ENCODE data around the gene B4GALNT4.
"Not testable (repeated sequence)": the region's sequence is repeated elsewhere in the genome, so short reads cannot be mapped to it uniquely, and the experiment has no call there.

B4GALNT4 gene

GRCh38 chr11:336659-337198, 32.6 kb upstream of the B4GALNT4 start:
- no peak for DNase-seq

- DNase-seq = no peak
Measured at GRCh38 chr11:337711-338110, 31.6 kb upstream of the B4GALNT4 start.

GRCh38 chr11:339963-340362, 29.3 kb upstream of the B4GALNT4 start:
- DNase-seq = no peak

- DNase-seq = no peak
Measured at GRCh38 chr11:340539-341512, 28.5 kb upstream of the B4GALNT4 start.

GRCh38 chr11:342328-342727, 27.0 kb upstream of the B4GALNT4 start:
- no peak for DNase-seq

GRCh38 chr11:344836-345578, 24.3 kb upstream of the B4GALNT4 start:
- no peak for DNase-seq

GRCh38 chr11:346529-346928, 22.8 kb upstream of the B4GALNT4 start:
- no peak for DNase-seq

GRCh38 chr11:349270-349954, 19.9 kb upstream of the B4GALNT4 start:
- DNase-seq = not testable (repeated sequence)

- not testable (repeated sequence) for DNase-seq
Measured at GRCh38 chr11:350033-350722, 19.1 kb upstream of the B4GALNT4 start.

- DNase-seq = no peak
Measured at GRCh38 chr11:350723-351255, 18.5 kb upstream of the B4GALNT4 start.

- DNase-seq = no peak
Measured at GRCh38 chr11:351411-351810, 17.9 kb upstream of the B4GALNT4 start.

- DNase-seq = no peak
Measured at GRCh38 chr11:352456-353031, 16.8 kb upstream of the B4GALNT4 start.

GRCh38 chr11:353179-353873, 16.0 kb upstream of the B4GALNT4 start:
- DNase-seq = no peak

- DNase-seq = peak; percentile 87
Measured at GRCh38 chr11:355581-356458, 13.5 kb upstream of the B4GALNT4 start.

- no peak for DNase-seq
Measured at GRCh38 chr11:356610-357009, 12.7 kb upstream of the B4GALNT4 start.

- no peak for DNase-seq
Measured at GRCh38 chr11:357582-357981, 11.7 kb upstream of the B4GALNT4 start.

- no peak for DNase-seq
Measured at GRCh38 chr11:358129-358800, 11.0 kb upstream of the B4GALNT4 start.

- DNase-seq = peak; percentile 50
Measured at GRCh38 chr11:359181-359714, 10.1 kb upstream of the B4GALNT4 start.
